ENCODE results near the gene VPS37B. TPM values are rescaled to one million over a fixed set of nuclear protein-coding genes. Genes with fewer than 3 reads are reported as not detected.

Gene VPS37B
- total RNA-seq, 3 donors from 2014 or later: 11.9 to 20.3 (median 18.4) TPM

DNA sequence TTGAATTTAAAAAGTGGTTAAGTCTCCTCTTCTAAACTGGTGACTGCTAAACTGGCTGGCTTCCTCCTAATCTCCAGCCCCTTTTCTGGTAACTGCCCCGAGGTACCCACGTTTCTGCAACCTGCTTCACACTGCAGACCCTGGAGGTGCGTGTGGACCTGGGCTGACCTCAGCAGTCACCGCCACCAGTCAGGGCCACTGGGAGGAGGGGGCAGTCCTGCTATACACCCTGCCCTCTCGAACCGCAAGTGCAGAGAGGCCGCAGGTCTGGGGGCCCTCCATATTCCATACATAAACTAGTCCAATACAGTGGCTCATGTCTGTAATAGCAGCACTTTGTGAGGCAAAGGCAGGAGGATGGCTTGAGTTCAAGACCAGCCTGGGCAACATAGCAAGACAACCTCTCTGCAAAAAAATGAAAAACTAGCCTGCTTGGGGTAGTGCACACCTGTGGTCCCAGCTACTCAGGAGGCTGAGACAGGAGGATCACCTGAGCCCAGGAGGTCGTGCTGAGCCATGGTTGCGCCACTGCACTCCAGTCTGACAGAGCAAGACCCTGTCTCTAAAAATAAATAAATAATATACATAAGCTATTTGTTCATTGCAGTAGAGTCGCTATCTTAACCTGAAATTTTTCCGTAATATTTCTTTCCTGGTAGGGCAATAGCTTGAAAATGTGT, 25.6 kb downstream of the VPS37B start:
- Mint-ChIP-seq H3K4me1 (ENCODE audit: low read depth) (peaks cover 59% of the 10 kb centered on the region), H3K36me3 (ENCODE audit: insufficient read depth) (peaks cover 36% of the 10 kb centered on the region), H3K9me3 (no peaks in the 10 kb centered on the region), H3K4me3 (no peak overlapping the region), H3K27me3 (ENCODE audit: low read depth) (no peaks in the 10 kb centered on the region)
- ATAC-seq: no peak
- DNase-seq: no peak

DNA sequence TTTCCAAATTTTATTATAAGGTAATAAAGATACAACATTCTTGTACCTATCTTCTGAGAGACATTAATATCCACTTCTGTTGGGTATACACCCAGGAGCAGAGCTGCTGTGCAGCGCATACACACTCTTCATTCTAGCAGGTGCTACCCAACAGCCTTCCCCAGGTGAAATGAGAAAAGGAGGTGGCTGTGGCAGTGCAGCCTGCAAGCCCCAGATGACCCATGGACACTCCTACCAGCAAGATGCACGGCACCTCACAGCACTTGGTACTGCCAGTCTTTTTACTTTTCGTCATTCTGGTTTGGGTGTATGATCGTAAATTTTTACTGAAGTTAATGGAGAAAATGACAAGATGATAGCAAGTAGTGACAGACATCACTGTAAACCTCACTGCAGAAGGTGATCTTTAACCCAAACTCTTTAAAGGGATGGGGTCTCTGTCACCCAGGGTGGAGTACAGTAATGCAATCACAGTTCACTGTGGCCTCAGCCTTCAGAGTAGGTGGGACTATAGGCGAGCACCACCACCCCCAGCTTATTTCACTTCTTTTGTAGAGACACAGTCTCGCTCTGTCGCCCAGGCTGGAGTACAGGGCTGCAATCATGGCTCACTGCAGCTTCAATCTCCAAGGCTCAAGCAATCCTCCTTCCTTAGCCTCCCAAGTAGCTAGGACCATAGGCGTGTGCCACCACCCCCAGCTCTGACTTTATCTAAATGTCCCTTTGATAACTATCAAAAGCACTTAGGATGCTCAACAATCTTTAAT, 26.5 kb downstream of the VPS37B start:
- peaks cover 43% of the 10 kb centered on the region for H3K36me3 Mint-ChIP-seq (ENCODE audit: insufficient read depth)
- H3K27me3 Mint-ChIP-seq (ENCODE audit: low read depth): no peaks in the 10 kb centered on the region
- peaks cover 55% of the 10 kb centered on the region for H3K4me1 Mint-ChIP-seq (ENCODE audit: low read depth)
- no peaks in the 10 kb centered on the region for H3K9me3 Mint-ChIP-seq
- no peak overlapping the region for H3K4me3 Mint-ChIP-seq
- ATAC-seq: no peak
- no peak for DNase-seq

DNA sequence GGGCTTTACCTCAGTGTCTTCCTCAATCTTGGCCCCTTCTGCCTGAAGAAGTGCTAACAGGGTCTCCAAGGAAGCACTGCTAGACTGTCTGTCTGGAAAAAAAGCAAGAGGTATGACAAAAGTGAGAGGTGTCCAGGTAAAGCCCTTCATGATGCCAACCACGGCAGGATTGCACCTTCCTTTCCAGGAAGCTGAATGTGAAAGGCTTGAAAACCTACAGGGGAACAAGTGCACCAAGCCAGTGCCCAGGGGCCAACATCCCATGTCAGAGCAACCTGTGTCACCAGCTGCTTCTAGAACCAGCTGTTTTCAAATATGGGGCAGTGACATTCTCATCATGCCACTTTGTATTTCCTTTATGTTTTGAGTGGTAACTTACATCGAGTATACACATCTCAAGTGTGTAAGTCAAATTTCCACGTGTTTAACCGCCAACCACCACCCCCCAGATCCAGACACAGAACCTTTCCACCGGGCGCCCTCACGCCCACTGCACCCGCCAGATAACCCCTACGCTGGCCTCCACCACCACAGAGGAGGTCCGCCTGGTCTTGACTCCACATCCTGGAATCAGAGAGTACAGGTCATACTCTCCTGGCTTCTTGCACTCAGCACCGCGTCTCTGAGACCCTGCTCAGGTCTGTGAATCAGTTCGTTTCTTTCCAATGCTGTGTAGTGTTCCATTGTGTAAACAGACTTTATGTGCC, 27.3 kb downstream of the VPS37B start:
- DNase-seq (no peak), ATAC-seq (no peak)
- Mint-ChIP-seq H3K4me3 (no peak overlapping the region), H3K4me1 (ENCODE audit: low read depth) (peaks cover 47% of the 10 kb centered on the region), H3K27me3 (ENCODE audit: low read depth) (no peaks in the 10 kb centered on the region), H3K9me3 (no peaks in the 10 kb centered on the region), H3K36me3 (ENCODE audit: insufficient read depth) (peaks cover 45% of the 10 kb centered on the region)

DNA sequence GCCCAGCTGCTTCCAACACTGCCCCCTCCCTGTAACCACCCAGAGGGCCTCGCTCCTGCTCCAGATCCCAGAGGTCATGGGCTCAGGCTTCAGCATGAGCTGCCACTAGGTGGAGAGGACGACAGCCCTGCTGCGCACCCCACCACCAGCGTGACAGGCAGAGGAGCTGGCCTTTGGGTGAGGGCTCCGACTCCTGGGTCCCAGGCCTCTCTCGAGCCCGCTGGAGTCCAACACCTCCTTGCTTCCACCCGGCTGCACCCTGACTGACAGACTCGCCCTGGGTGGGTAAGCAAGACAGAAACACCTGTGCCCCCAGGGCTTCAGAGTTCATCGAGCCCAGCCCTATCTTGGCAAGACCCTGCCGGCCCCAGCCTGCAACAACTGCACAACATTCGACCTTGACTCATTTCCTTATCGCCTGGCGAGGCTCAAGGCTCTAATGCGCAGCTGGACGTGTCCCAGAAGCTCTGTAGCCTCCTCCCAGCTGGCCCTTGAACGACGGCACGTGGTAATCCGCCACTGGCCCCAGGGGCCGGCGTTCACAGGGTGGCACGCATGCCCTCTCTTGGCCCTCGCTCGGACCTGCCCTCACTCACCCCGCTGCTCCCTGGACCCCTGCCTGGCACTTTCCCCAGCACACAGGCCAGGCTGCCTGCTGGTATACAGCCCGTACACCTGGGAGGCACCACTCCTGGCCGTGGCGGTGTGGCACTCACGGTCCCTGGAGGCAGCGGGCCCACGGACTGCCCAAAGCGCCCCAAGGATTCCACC, 28.0 kb downstream of the VPS37B start:
- peaks cover 39% of the 10 kb centered on the region for H3K4me1 Mint-ChIP-seq (ENCODE audit: low read depth)
- H3K9me3 Mint-ChIP-seq: no peaks in the 10 kb centered on the region
- no peaks in the 10 kb centered on the region for H3K27me3 Mint-ChIP-seq (ENCODE audit: low read depth)
- H3K36me3 Mint-ChIP-seq (ENCODE audit: insufficient read depth): peaks cover 44% of the 10 kb centered on the region
- DNase-seq: no peak
- no peak for ATAC-seq
- H3K4me3 Mint-ChIP-seq: no peak overlapping the region

DNA sequence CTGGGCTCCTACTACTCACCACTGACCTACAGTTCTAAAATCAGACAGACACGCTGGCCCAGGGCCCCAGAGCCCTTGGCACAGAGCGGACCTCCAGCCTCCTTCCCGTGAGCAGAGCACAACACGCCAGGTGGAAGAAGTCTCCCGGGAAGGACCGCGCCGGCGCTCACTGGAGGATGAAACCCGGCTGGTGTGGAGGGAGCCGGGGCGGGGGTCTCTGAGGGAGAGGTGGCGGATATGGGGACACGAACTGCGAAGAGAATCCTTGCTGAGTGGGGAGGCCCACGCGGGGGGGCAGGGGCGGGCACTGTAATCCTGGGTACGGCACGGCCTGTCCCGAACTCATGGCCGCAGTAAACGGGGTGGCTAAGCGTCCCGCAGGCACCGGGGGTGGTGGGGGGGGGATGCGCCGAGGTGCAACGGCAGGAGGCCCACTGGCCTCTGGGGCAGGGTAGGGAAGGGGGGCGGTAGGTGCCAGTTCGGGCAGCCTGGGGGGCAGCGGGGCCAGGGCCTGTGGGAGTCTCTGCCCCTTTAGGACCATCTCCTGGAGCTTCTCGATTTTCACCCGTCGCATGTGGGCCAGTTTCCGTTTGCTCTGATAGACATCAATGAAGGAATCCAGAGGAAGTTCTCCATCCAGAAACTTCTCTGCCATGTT, 28.8 kb downstream of the VPS37B start:
- Mint-ChIP-seq H3K4me1 (ENCODE audit: low read depth) (peaks cover 31% of the 10 kb centered on the region), H3K36me3 (ENCODE audit: insufficient read depth) (peaks cover 42% of the 10 kb centered on the region), H3K9me3 (no peaks in the 10 kb centered on the region), H3K27me3 (ENCODE audit: low read depth) (no peaks in the 10 kb centered on the region), H3K4me3 (no peak overlapping the region)
- no peak for DNase-seq
- no peak for ATAC-seq

DNA sequence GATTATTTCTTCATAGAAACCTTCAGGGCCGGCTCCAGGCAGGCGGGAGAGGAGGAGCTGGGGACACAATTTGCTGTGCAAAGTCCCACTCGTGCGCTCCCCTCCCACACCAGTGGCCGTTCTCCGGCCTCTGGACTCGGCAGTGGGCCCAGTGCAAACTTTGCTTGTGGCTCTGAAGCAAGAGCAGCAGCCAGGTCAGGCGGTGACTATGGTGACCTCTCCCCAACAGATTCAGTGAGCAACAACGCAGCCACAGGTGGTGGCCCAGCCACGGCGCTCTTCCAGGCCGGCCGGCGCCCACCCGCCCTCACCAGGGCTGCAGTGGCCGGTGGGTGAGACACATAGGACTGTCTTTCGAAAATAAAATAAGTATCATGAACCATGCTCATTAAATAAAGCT, 29.5 kb downstream of the VPS37B start:
- H3K27me3 Mint-ChIP-seq (ENCODE audit: low read depth): no peaks in the 10 kb centered on the region
- DNase-seq (no peak), ATAC-seq (no peak)
- no peaks in the 10 kb centered on the region for H3K9me3 Mint-ChIP-seq
- peaks cover 24% of the 10 kb centered on the region for H3K4me1 Mint-ChIP-seq (ENCODE audit: low read depth)
- peaks cover 39% of the 10 kb centered on the region for H3K36me3 Mint-ChIP-seq (ENCODE audit: insufficient read depth)
- no peak overlapping the region for H3K4me3 Mint-ChIP-seq

GRCh38 chr12:122865268-122866231, 30.4 kb downstream of the VPS37B start:
- H3K27me3 Mint-ChIP-seq (ENCODE audit: low read depth): no peaks in the 10 kb centered on the region
- ATAC-seq: no peak
- peaks cover 36% of the 10 kb centered on the region for H3K36me3 Mint-ChIP-seq (ENCODE audit: insufficient read depth)
- H3K9me3 Mint-ChIP-seq: no peaks in the 10 kb centered on the region
- no peak for DNase-seq
- H3K4me1 Mint-ChIP-seq (ENCODE audit: low read depth): peaks cover 16% of the 10 kb centered on the region
- H3K4me3 Mint-ChIP-seq: no peak overlapping the region

- Mint-ChIP-seq H3K4me1 (ENCODE audit: low read depth) (peaks cover 11% of the 10 kb centered on the region), H3K9me3 (no peaks in the 10 kb centered on the region), H3K27me3 (ENCODE audit: low read depth) (no peaks in the 10 kb centered on the region), H3K36me3 (ENCODE audit: insufficient read depth) (peaks cover 30% of the 10 kb centered on the region), H3K4me3 (no peak overlapping the region)
- DNase-seq (no peak), ATAC-seq (no peak)
Measured at GRCh38 chr12:122864894-122865253, 31.1 kb downstream of the VPS37B start.

DNA sequence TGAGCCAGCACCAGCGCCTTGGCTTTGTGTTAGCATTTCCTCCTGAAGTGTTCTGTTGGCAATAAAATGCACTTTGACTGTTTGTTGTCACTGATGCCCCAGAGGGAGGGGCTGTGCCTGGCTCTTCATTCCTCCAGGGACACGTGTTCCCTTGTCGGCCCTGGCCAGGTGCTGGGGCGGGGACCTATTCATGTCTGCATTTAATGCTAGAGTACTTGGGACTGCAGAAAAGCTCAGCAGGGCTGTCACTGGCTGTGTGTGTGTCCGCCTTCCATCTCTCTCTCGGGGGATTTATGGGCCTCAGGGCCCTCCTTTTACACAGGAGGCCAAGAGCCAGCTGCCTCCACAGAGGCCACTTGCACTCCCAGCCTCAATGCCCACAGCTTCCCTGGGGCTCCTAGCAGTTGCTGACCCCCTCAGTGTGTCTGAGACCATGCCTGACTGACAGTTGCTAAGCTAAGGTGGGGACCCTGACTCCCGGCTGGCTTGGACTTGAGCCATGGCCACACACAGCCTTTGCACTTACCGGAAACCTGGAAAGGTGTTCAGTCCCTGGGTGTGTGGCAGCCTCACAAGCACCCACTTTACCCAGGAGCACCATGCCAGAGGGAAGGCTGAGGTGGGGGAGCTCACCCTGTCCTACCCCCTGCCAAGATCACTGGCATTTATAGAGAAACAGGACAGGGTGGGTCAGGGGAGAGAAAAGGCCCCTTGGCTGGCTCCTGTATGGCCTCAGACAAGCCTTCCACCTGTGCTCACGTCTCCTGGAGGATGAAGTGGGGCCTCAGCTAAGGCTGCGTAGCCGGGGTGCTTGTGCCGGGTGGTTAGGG, 32.8 kb downstream of the VPS37B start:
- Mint-ChIP-seq H3K4me3 (no peak overlapping the region), H3K9me3 (no peaks in the 10 kb centered on the region), H3K27me3 (ENCODE audit: low read depth) (no peaks in the 10 kb centered on the region), H3K4me1 (ENCODE audit: low read depth) (no peaks in the 10 kb centered on the region), H3K36me3 (ENCODE audit: insufficient read depth) (peaks cover 20% of the 10 kb centered on the region)
- ATAC-seq (no peak), DNase-seq (no peak)

- no peaks in the 10 kb centered on the region for H3K27me3 Mint-ChIP-seq (ENCODE audit: low read depth)
- no peaks in the 10 kb centered on the region for H3K9me3 Mint-ChIP-seq
- no peak for ATAC-seq
- H3K36me3 Mint-ChIP-seq (ENCODE audit: insufficient read depth): peaks cover 16% of the 10 kb centered on the region
- H3K4me3 Mint-ChIP-seq: no peak overlapping the region
- DNase-seq: no peak
- H3K4me1 Mint-ChIP-seq (ENCODE audit: low read depth): no peaks in the 10 kb centered on the region
Measured at GRCh38 chr12:122862110-122862634, 33.8 kb downstream of the VPS37B start.

DNA sequence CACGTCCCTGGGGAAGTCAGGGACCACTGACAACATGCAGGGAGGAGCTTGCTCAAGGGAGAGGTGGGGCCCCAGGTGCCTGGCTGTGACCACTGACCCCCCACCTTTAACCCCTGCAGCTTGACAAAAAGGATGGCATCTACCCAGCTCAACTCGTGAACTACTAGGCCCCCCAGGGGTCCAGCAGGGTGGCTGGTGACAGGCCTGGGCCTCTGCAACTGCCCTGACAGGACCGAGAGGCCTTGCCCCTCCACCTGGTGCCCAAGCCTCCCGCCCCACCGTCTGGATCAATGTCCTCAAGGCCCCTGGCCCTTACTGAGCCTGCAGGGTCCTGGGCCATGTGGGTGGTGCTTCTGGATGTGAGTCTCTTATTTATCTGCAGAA, 34.3 kb downstream of the VPS37B start:
- H3K4me1 Mint-ChIP-seq (ENCODE audit: low read depth): no peaks in the 10 kb centered on the region
- DNase-seq (no peak), ATAC-seq (no peak)
- H3K9me3 Mint-ChIP-seq: no peaks in the 10 kb centered on the region
- H3K27me3 Mint-ChIP-seq (ENCODE audit: low read depth): no peaks in the 10 kb centered on the region
- peaks cover 13% of the 10 kb centered on the region for H3K36me3 Mint-ChIP-seq (ENCODE audit: insufficient read depth)
- H3K4me3 Mint-ChIP-seq: no peak overlapping the region

DNA sequence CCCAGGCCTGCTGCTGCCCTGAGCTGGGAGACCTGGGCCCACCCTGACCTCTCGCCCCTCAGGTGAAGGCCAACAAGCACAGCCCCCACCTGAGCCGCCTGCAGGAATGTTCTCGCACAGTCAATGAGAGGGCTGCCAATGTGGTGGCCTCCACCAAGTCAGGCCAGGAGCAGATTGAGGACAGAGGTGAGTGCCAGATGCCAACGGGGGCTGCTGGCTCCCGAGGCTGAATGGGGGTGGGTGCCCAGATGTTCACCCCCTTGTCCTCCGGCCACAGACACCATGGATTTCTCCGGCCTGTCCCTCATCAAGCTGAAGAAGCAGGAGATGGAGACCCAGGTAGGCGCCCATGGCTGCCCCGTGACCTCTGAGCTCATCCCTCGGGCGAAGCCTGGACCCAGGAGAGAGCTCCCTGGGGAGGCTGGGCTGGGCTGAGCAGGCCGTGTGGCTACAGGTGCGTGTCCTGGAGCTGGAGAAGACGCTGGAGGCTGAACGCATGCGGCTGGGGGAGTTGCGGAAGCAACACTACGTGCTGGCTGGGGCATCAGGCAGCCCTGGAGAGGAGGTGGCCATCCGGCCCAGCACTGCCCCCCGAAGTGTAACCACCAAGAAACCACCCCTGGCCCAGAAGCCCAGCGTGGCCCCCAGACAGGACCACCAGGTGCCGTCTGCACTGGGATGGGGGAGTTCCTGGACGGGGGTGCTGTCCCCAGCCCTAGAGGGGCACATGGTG, 34.9 kb downstream of the VPS37B start:
- no peaks in the 10 kb centered on the region for H3K4me1 Mint-ChIP-seq (ENCODE audit: low read depth)
- peaks cover 12% of the 10 kb centered on the region for H3K36me3 Mint-ChIP-seq (ENCODE audit: insufficient read depth)
- H3K4me3 Mint-ChIP-seq: no peak overlapping the region
- no peaks in the 10 kb centered on the region for H3K9me3 Mint-ChIP-seq
- DNase-seq: no peak
- H3K27me3 Mint-ChIP-seq (ENCODE audit: low read depth): no peaks in the 10 kb centered on the region
- ATAC-seq: no peak

Measured in activated T-cell treated with anti-CD3 and anti-CD28 coated beads, Interleukin-2, amount 50 U/mL, for 4 hours (primary cell).